Aorta (tissue), 5 donors: ENCODE measurements around the gene DYNC1I1. TPM values are rescaled to one million over a fixed set of nuclear protein-coding genes. Genes with fewer than 3 reads are reported as not detected.

Source experiments
- ATAC-seq: fragments of 200-7000 bp; cut with Tn5 transposase; one replicate; pipeline ENCODE4 v1.9.1; 2022; ENCODE audit warnings: moderate library complexity; ENCODE audit not compliant: low FRiP score
- DNase-seq, 2 donors: peaks; one replicate each; pipeline ENCODE4 v3.0.0-alpha.2; 2020
- H3K27ac ChIP-seq, 2 donors: one replicate each; pipeline ENCODE4 v1.5.1; 2013; ENCODE audit warnings: low read length in 2 of 2, mild to moderate bottlenecking in 2 of 2, moderate library complexity in 2 of 2, control low read depth in 1 of 2, inconsistent platforms in 1 of 2, low read depth in 1 of 2
- H3K27me3 ChIP-seq, 2 donors: one replicate each; pipeline ENCODE4 v1.6.1; 2013; ENCODE audit warnings: control low read depth in 1 of 2, low read length in 1 of 2, mild to moderate bottlenecking in 1 of 2, moderate library complexity in 1 of 2; ENCODE audit not compliant: insufficient read depth in 2 of 2, control insufficient read depth in 1 of 2
- H3K36me3 ChIP-seq, 2 donors: one replicate each; pipeline ENCODE4 v1.6.1; 2013; ENCODE audit warnings: control low read depth in 1 of 2, low read length in 1 of 2, mild to moderate bottlenecking in 1 of 2; ENCODE audit not compliant: insufficient read depth in 2 of 2, control insufficient read depth in 1 of 2
- H3K4me1 ChIP-seq, 2 donors: one replicate each; pipeline ENCODE4 v1.6.1; 2013; ENCODE audit warnings: low read length in 2 of 2, control low read depth in 1 of 2, mild to moderate bottlenecking in 1 of 2, moderate library complexity in 1 of 2; ENCODE audit not compliant: insufficient read depth in 2 of 2, control insufficient read depth in 1 of 2
- H3K4me3 ChIP-seq, 2 donors: one replicate each; pipeline ENCODE4 v1.5.1; 2013; ENCODE audit warnings: low read length in 2 of 2, control low read depth in 1 of 2, mild to moderate bottlenecking in 1 of 2
- H3K9me3 ChIP-seq: one replicate; pipeline ENCODE4 v1.6.1; 2013; ENCODE audit warnings: mild to moderate bottlenecking, low read length; ENCODE audit not compliant: control insufficient read depth
- WGBS, 2 donors: extraction: QIAGEN DNeasy Blood & Tissue Kit; methylation state at CpG; one replicate each; pipeline ENCODE4 v1.1.7; 2013; 5-methylcytosine and 5-hydroxymethylcytosine counted together
- intact Hi-C, 2 donors: fragments of 100-400 bp; cut with DNase I; formaldehyde crosslinking; loops; one replicate each; pipeline versions ENCODE4 v1.14.2 to v1.15.0; 2022
- long read RNA-seq, 2 donors: library from polyadenylated mRNA; unstranded; transcript quantifications; one replicate each; pipeline ENCODE4 v2.0.0, GENCODE V29; 2020 to 2021
- polyA plus RNA-seq, 2 donors: library from polyadenylated mRNA; stranded (reverse); fragments of 200-250 nt; gene quantifications; one replicate each; pipeline ENCODE4 v1.2.3, GENCODE V29; 2013
- total RNA-seq, 2 donors: library from RNA; stranded (reverse); fragmentation: NEBNext Ultra II Directional; extraction: Animal tissue kit (Norgen Biotek cat#: 25700); gene quantifications; one replicate each; pipeline ENCODE4 v1.2.1, GENCODE V29; 2021
- donor health status: healthy with polysubstance abuse.
- donor health status: Bipolar disorder and iron deficiency.
- donor health status: DM: no; HTN: no; CAD: no.
- donor health status: DM: no; HTN: no; CAD: no.
- donor health status: DM: yes; HTN: yes; CAD: no.

DYNC1I1 gene
- total RNA-seq (10 to 100 TPM; 11.0 to 13.3 TPM), polyA plus RNA-seq (10 to 100 TPM in 1 of 2 donors, 1 to 10 TPM in 1; 7.4 to 11.6 TPM)
- long read RNA-seq, donor 1, transcript DYNC1I1-202 (16 exons, 2,843 nt), result minor isoform, 5 of 45 reads
- long read RNA-seq, donor 1, transcript DYNC1I1-205 (17 exons, 2,947 nt), result major isoform, 24 of 45 reads
- long read RNA-seq, donor 1, partial matches to known transcripts, result 5 of 45 reads
- long read RNA-seq, donor 1, other reads (novel, unspliced or antisense), result 10 of 45 reads
- long read RNA-seq, donor 2, partial matches to known transcripts, result 3 of 17 reads
- long read RNA-seq, donor 2, other reads (novel, unspliced or antisense), result 10 of 17 reads

DNA sequence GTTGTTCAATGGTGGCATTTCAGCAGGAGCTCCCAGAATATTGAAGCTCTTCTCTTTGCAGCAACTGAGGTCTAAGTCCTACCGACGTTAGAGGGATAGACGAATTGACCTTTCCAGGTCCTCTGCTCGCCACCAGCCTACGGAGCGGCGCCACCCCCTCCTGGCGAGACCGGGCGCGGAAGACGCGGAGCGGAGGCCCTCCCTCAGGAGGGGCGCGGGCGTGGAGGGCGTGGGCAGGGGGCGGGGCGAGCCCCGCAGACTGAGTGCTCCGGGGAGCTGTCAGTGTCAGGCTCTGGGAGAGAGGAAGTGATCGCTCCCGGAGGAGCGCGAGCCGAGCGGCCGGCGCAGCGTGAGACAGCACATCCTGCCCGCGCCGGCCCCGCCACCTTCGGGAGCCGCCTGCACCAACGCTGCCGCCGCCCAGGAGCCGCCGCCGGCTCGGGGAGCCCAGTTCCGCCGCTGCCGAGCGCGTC lies at the start of gene DYNC1I1:
Gene DYNC1I1 (plus strand): TSS at position 257 of the 473 bp plus-strand sequence. CDS start 32,176 bp downstream, outside the sequence.
- Histone ChIP-seq H3K4me3 (peak within 1 kb of the TSS; percentile 85 to 87), H3K9me3 (no peaks in the 10 kb centered on the region), H3K27ac (peak within 1 kb of the TSS in 1 of 2 donors; percentile 38), H3K4me1 (peaks cover 0 to 4% of the 10 kb centered on the region in 2 donors), H3K27me3 (no peaks in the 10 kb centered on the region), H3K36me3 (no peaks in the 10 kb centered on the region)
- ATAC-seq, result peak; percentile 78
- peak; percentile 85 to 91 for DNase-seq
- 0 to 1% methylated on average over 18 to 49 of the region's 49 CpGs for WGBS, 2 donors
- intact Hi-C loops, result loop anchor here in 1 of 2 donors (10.0 kb wide), 1 partner anchor 102 kb away; no protein-coding TSS in a partner anchor

DNA sequence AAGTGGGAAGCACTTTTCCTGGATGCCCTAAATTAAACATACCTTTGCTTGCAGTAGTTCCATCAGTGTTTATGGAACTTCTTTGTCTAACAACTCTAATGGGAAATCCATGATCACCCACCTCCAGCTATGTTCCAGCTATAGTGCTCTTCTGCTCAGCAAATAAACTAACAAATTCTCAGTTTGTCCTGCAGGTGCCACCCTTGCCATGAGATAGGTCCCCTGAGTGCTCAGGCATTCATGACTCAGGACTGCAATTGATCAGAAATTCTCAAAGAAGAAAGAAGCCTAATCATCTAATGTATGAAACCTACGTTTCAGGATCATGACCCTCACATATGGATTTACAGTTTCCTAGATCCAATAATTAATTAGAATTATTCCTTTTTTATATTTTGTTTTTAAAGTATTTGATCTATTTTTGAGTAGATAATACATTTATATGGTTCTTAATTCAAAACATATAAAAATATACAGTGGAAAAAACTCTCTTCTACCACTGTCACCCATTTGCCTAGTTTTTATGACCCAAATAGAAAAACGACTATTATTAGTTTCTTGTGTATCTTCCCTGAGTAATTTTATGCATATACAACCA lies 48.7 kb upstream of the DYNC1I1 start:
- ATAC-seq (peak; percentile 49), DNase-seq (no peak)
- intact Hi-C loops, result loop anchor here (1.0 to 10.0 kb wide), 3 partner anchors 71 to 149 kb away; no protein-coding TSS in a partner anchor
- Histone ChIP-seq H3K4me3 (no peak overlapping the region), H3K27me3 (no peaks in the 10 kb centered on the region), H3K27ac (no peak overlapping the region), H3K9me3 (no peaks in the 10 kb centered on the region), H3K4me1 (no peaks in the 10 kb centered on the region), H3K36me3 (no peaks in the 10 kb centered on the region)
- 12 to 20% methylated on average over 2 of the region's 2 CpGs for WGBS, 2 donors

- no peak overlapping the region for H3K4me3 ChIP-seq
- intact Hi-C loops, result loop anchor here in 1 of 2 donors (10.0 kb wide), 1 partner anchor 70 kb away; no protein-coding TSS in a partner anchor
- H3K27ac ChIP-seq, result no peak overlapping the region
- DNase-seq (no peak), ATAC-seq (no peak)
- no peaks in the 10 kb centered on the region for H3K4me1 ChIP-seq
- no peaks in the 10 kb centered on the region for H3K27me3 ChIP-seq
- H3K9me3 ChIP-seq, result no peaks in the 10 kb centered on the region
- no peaks in the 10 kb centered on the region for H3K36me3 ChIP-seq
- WGBS, 2 donors, result 85 to 91% methylated on average over 1 of the region's 1 CpG
Measured at GRCh38 chr7:95725205-95725604, 47.1 kb upstream of the DYNC1I1 start.

GRCh38 chr7:95730493-95731280 lies 41.7 kb upstream of the DYNC1I1 start:
- ATAC-seq (no peak), DNase-seq (no peak)
- Histone ChIP-seq H3K36me3 (no peaks in the 10 kb centered on the region), H3K27me3 (no peaks in the 10 kb centered on the region), H3K4me1 (no peaks in the 10 kb centered on the region), H3K9me3 (no peaks in the 10 kb centered on the region), H3K4me3 (no peak overlapping the region), H3K27ac (no peak overlapping the region)
- intact Hi-C loops, result no loop called here
- 49 to 50% methylated on average over 4 of the region's 4 CpGs for WGBS, 2 donors

- Histone ChIP-seq H3K36me3 (no peaks in the 10 kb centered on the region), H3K4me1 (no peaks in the 10 kb centered on the region), H3K27ac (no peak overlapping the region), H3K9me3 (peaks cover 4% of the 10 kb centered on the region), H3K4me3 (no peak overlapping the region), H3K27me3 (no peaks in the 10 kb centered on the region)
- DNase-seq (no peak), ATAC-seq (no peak)
- 40 to 45% methylated on average over 3 of the region's 3 CpGs for WGBS, 2 donors
- intact Hi-C loops, result no loop called here
Measured at GRCh38 chr7:95736635-95737034, 35.7 kb upstream of the DYNC1I1 start.

- intact Hi-C loops, result no loop called here
- no peaks in the 10 kb centered on the region for H3K27me3 ChIP-seq
- DNase-seq (no peak), ATAC-seq (no peak)
- WGBS, 2 donors, result 80% methylated on average over 3 of the region's 3 CpGs
- no peak overlapping the region for H3K4me3 ChIP-seq
- peaks cover 4% of the 10 kb centered on the region for H3K9me3 ChIP-seq
- no peaks in the 10 kb centered on the region for H3K4me1 ChIP-seq
- no peak overlapping the region for H3K27ac ChIP-seq
- H3K36me3 ChIP-seq, result no peaks in the 10 kb centered on the region
Measured at GRCh38 chr7:95737828-95738505, 34.4 kb upstream of the DYNC1I1 start.

DNA sequence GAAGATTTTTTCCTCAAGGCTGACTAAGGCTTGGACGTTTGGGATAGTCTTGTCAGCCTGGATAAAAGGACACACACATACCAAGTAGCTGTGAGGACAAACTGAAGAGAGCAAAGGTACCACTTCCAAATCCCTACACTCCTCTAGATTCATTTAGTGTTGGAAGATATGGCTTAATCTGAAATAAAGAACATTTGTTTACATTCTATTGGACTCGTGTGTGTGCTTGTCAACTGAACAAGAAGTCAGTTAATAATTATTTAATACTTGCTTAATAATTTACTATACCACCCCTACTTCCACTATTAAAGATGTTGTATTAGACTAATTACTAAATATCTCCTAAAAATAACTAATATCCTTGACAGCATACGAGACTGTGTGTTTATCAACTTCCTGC lies 23.3 kb upstream of the DYNC1I1 start:
- intact Hi-C loops, result no loop called here
- no peak for ATAC-seq
- no peaks in the 10 kb centered on the region for H3K36me3 ChIP-seq
- no peaks in the 10 kb centered on the region for H3K9me3 ChIP-seq
- no peaks in the 10 kb centered on the region for H3K27me3 ChIP-seq
- H3K4me3 ChIP-seq, result no peak overlapping the region
- WGBS, 2 donors, result 41 to 47% methylated on average over 3 of the region's 3 CpGs
- H3K27ac ChIP-seq, result no peak overlapping the region
- no peak for DNase-seq
- no peaks in the 10 kb centered on the region for H3K4me1 ChIP-seq

DNA sequence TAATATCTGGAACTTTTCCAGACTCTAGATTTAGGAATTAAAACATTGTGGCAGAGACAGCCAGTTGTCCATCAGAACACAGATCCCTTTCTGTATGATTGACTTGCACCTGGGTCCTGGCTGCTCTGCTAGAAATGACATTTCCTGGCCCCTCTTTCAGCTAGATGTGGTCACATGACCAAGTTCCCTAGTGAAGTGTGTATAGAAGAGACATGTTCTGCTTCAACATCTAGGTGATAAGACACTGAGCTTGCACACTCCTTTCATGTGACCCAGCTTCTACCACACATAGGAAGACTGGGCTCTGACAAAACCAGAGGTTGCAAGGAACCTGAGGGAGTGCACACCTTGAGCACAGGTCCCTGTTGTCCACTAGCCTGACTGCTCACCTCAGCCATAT lies 22.8 kb upstream of the DYNC1I1 start:
- intact Hi-C loops, result no loop called here
- DNase-seq (no peak), ATAC-seq (no peak)
- Histone ChIP-seq H3K27ac (no peak overlapping the region), H3K9me3 (no peaks in the 10 kb centered on the region), H3K4me3 (no peak overlapping the region), H3K4me1 (no peaks in the 10 kb centered on the region), H3K36me3 (no peaks in the 10 kb centered on the region), H3K27me3 (no peaks in the 10 kb centered on the region)
